ENCODE measurements around the gene GLYAT.

GLYAT gene

DNA sequence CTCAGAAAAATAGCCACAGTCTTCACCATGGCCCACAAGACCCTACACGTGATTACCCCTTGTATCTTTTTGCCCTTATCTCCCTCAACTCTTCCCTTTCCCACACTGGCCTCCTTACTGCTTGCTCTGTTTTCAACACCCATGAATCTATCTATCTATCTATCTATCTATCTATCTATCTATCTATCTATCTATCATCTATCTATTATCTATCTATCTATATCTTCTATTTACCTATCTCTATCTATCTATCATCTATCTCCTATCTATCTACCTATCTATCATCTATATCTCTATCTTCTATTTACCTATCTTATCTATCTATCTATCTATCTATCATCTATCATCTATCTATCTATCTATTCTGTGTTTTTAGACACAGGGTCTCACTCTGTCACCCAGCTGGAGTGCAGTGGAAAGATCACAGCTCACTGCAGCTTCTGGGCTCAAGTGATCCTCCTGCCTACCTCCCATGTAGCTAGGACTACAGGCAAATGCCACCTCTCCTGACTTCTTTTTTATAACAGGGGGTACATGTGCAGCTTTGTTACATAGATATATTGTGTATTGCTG, 55.1 kb downstream of the GLYAT start:
- TF ChIP-seq, protein P1, sequence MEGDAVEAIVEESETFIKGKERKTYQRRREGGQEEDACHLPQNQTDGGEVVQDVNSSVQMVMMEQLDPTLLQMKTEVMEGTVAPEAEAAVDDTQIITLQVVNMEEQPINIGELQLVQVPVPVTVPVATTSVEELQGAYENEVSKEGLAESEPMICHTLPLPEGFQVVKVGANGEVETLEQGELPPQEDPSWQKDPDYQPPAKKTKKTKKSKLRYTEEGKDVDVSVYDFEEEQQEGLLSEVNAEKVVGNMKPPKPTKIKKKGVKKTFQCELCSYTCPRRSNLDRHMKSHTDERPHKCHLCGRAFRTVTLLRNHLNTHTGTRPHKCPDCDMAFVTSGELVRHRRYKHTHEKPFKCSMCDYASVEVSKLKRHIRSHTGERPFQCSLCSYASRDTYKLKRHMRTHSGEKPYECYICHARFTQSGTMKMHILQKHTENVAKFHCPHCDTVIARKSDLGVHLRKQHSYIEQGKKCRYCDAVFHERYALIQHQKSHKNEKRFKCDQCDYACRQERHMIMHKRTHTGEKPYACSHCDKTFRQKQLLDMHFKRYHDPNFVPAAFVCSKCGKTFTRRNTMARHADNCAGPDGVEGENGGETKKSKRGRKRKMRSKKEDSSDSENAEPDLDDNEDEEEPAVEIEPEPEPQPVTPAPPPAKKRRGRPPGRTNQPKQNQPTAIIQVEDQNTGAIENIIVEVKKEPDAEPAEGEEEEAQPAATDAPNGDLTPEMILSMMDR (IDR thresholded peaks at IDR 0.05; ENCODE audit: insufficient read depth, low read depth, low read length, missing control alignments): no peak
- H3K4me3 ChIP-seq (ENCODE audit: low read length): no peak overlapping the region
- DNase-seq (ENCODE audit: low read depth): no peak

DNA sequence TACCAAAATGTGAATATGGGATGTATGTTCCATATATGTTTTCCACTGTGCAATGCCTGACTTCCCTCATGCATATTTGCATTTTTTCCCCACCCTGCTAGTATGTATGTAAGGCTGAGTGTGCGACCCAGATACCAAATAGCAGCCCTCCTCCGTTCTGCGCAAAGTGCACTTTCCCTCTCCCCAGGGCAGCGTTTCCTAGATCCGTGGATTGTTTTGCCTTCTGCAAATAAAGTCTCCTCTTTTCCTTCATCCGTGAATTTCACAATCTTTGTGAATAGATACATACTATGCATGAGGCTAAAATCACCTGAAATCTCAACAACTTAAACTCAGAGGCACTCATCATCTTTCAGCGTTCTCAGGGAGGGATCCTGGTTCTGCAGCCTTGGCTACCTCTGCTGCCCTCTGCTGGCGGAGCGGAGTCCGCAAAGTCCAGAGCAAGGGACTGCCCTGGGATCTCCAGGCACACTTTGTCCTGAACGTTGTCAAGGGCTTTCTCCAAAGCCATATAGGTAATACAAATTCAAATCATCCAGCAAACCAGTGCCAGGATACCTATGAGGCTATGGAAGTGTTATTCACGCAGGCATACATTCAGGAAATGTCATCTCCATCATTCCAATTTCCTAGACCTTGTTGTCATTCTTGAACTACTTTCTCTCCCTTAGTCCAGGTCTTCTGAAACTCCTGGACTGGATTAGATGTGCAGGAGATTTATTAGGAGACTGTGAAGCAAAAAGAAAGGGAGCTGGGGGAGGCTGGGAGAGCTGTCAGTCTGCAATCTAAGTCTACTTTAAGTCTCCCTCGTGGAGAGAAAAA, 56.2 kb downstream of the GLYAT start:
- DNase-seq (ENCODE audit: low read depth): peak; percentile 69
- H3K4me3 ChIP-seq (ENCODE audit: low read length): no peak overlapping the region
- TF ChIP-seq, protein P1 (IDR thresholded peaks at IDR 0.05; ENCODE audit: insufficient read depth, low read depth, low read length, missing control alignments): peak; percentile 100

DNA sequence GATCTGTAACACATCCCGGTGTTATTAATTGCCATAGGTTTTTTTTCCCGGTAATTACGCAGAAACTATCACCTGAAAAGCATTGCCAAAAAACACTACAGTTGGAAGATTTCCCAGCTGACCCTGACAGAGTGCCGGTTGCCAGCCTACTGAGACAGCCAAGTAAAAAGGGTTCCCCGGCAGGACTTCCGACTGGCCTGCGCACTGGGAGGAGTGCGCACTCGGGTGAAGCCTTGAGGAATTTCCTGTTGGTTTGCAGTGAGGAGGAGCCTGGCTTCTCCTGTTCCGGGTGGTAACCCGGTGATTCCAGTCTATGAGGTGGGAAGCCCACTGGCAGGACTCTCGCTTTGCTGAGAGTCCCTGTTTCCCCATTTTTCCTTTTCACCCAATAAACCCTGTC, 57.1 kb downstream of the GLYAT start:
- DNase-seq (ENCODE audit: low read depth): no peak
- TF ChIP-seq, protein P1 (IDR thresholded peaks at IDR 0.05; ENCODE audit: insufficient read depth, low read depth, low read length, missing control alignments): no peak
- H3K4me3 ChIP-seq (ENCODE audit: low read length): no peak overlapping the region

DNA sequence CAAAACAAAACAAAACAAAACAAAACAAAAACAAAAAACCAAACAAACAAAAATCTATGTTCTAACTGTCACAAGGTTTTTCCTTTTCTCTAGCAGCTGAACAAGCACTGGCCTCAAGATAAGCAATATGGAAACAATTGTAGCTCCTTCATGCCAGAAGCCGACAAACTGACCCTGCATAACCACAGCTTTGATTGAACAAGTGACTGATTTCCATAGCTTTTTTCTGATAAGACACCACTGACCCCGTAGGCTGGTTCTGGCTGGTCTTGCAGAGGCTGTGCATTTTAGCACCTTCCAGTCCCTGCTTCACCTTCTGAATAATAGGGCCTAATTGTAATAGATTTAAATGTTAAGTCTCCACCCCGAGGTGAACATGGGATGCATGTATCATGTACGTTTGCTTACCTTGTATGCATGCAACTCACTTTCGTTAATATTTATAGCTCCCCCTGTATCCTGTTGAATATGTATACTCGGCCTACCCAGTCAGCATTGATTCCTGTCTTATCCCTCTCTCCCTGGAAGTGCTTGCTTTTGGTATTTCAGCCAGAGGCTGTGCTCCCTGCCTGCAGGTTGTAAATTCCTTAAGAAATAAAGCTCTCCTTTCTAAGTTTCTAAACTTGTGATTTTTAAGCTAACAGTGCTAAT, 59.6 kb downstream of the GLYAT start:
- H3K4me3 ChIP-seq (ENCODE audit: low read length): no peak overlapping the region
- no peak for DNase-seq (ENCODE audit: low read depth)
- TF ChIP-seq, protein P1 (IDR thresholded peaks at IDR 0.05; ENCODE audit: insufficient read depth, low read depth, low read length, missing control alignments): no peak

DNA sequence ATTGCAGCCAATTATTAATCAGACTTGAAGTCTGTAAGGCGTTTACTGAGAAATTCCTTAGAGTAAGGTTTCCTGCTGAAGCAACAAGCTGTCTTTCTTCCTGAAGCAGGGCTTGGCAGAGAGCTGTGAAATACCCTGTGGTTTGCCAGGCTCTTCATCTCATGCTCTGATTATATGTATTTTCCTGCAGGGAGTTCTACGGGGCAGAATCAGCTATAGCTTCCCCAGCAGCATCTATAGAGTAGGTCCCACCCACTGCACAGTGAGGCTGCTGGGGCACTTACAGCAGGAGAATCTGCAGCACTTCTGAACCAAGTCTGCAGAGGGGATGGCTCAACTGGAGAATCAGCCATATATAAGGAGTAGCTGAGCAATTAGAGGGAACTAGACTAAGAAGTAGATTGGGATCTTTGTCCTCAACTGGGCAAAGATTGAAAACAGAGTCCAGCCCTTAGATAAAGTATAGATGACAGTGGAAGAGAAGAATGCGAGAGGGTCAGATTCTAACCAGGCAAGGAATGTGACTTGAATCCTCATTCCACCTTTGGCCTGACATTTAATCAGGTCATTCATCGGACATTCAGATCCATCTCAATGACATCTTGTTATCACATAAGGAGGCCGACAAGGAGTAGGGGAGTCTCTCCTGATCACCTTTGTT, 71.7 kb downstream of the GLYAT start:
- TF ChIP-seq, protein P1 (IDR thresholded peaks at IDR 0.05; ENCODE audit: insufficient read depth, low read depth, low read length, missing control alignments): no peak
- no peak for DNase-seq (ENCODE audit: low read depth)
- H3K4me3 ChIP-seq (ENCODE audit: low read length): no peak overlapping the region

DNA sequence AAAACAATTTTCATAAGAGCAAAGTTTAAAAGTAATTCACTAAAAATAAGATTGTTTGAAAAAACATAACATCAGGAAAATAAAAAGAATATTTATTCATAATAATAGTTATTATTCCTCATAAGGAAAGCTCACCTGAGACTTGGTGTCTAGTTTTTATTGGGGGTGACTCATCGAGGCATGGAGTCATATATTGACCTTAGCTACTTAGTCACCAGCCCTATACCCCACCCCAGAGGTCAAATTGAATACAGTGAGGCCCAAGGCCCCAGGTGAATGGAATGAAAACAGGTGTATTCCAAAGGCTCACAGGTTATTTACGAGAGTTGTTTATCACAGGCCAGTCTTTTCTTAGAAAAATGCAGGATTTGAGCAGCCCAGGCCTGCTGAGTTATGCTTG, 72.3 kb downstream of the GLYAT start:
- no peak overlapping the region for H3K4me3 ChIP-seq (ENCODE audit: low read length)

More for the DNA sequence above, 72.3 kb downstream of the GLYAT start:
- peak; percentile 81 for DNase-seq (ENCODE audit: low read depth)
- TF ChIP-seq, protein P1 (IDR thresholded peaks at IDR 0.05; ENCODE audit: insufficient read depth, low read depth, low read length, missing control alignments): no peak

Measured in epithelial cell of esophagus (primary cell).